RKO (cell line): Measurements from ENCODE around the gene GOT1.

Experiments
- DNase-seq: peaks from one replicate; pipeline ENCODE4 v3.0.0-alpha.2; 2016; ENCODE audit warnings: low spot score

GOT1 gene

GRCh38 chr10:99358101-99358500 is 72.3 kb downstream of the GOT1 start:
- DNase-seq: no peak

GRCh38 chr10:99357691-99358090 is 72.7 kb downstream of the GOT1 start:
- no peak for DNase-seq

- no peak for DNase-seq
Observed at GRCh38 chr10:99353182-99353581, 77.2 kb downstream of the GOT1 start.

GRCh38 chr10:99347672-99348071 is 82.8 kb downstream of the GOT1 start:
- no peak for DNase-seq
